SKM-1 (cell line): ENCODE data around the gene TBX1.
"Not testable (repeated sequence)": the region's sequence is repeated elsewhere in the genome, so short reads cannot be mapped to it uniquely, and the experiment has no call there.

Experiments used
- DNase-seq: peaks from one replicate; lab custom pipeline; 2025; ENCODE audit not compliant: unreplicated experiment; lab: John Stamatoyannopoulos, UW

The TBX1 gene

DNA sequence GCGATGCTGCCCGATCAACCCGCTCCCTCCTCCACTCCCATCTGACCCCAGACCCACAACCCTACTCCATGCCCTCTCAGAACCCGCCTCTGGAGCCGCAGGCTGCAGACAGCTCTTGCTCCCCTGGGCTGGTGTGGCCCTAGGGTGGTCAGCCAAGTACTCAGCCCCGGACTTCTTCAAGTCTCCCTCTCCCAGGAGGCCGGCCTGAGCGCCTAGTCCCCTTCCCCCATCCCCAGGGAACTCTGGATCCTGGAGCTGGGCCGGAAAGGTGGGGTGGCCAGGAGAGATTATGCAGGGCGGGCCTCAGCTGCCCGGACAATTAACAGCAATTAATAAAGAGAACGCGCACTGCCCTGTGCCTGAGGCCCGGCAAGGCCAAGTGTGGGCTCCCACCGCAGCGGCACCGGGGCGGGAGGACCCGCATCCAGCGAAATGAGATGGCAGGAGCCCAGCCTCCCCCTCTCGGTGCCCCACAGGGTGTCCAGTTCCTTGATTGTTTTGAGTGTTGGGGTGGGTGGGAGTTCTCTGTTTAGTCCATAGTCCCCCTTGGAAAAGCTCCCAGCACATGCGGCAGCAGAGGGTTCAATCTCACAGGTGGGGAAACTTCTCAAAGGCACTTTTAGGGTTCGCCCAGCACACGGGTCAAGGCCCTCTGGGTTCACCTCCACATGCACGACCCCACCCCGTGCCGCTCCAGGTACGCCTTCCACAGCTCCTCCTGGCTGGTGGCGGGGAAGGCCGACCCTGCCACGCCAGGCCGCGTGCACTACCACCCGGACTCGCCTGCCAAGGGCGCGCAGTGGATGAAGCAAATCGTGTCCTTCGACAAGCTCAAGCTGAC is 3.1 kb downstream of the TBX1 start:
- DNase-seq, result no peak

DNA sequence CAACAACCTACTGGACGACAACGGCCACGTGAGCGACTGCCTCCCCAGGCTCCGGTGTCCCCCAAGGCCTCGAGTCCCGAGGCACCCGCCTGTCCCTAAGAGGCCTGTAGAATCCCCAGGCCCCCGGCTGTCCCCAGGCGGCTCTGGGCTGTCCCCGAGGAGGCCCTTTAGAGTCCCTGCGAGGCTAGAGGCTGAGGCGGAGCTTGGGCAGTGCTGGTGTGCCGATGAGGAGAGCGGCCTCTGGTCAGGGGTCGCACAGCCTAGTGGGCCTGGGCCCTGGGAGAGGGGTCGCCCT is 3.7 kb downstream of the TBX1 start:
- DNase-seq, result no peak

DNA sequence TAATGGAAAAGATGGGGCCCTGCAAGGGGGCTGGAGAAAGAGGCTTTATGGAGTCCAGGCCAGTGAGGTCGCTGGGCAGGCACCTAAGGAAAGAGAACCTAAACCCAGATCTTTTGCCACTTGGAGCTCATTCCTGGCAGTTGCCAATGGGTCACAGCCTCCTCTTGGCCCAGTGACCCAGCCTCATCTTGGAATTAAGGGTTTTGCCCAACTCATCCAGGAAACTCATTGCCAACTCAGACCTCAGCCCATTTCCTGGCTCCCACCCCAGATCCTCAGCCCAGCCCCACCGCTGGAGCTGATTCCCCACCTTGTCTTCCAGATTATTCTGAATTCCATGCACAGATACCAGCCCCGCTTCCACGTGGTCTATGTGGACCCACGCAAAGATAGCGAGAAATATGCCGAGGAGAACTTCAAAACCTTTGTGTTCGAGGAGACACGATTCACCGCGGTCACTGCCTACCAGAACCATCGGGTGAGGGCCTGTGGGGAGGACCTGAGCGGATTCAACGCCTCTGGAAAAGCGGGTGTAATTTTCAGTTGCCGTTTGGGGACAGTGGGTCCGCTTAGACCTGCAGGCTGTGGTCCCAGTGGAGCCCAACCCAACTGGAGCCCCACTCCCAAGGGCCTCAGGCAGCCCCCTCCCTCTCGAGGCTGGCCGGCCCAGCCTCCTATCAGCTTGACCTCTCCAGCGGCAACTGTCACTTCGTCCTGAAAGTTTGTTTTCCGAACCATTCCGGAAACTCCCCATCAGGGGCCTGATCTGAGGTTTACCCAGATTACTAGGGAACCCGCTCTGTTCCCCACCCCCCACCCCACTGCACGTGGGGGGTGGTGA is 4.3 kb downstream of the TBX1 start:
- no peak for DNase-seq

DNA sequence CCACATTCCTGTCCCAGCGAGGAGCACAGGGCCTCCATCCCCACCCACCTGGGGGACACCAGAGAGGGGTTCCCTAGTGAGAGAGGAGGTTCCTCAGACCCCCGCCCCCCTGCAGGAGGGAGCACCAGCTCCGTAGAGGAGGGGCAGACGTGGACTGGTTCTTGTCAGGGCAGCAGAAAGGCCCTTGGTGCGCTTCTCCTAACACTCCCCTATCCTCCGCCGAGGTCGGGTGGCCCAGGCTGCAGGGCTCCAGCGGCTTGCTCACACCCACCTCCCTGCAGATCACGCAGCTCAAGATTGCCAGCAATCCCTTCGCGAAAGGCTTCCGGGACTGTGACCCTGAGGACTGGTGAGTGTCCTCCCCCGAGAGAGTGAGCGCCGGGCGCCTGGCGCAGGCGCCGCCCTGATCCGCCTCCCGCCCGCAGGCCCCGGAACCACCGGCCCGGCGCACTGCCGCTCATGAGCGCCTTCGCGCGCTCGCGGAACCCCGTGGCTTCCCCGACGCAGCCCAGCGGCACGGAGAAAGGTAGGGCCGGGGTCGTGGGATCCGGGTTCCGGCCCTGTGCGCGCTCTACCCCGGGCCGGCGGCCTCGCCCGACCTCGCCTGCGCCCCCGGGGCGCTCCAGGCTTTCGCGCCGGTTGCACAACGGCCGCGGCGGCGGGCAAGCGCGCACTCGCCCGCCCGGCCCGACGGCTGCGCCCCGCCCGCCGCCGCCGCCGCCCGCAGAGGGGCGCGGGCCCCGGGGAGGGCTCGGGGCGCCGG is 5.1 kb downstream of the TBX1 start:
- DNase-seq, result no peak

DNA sequence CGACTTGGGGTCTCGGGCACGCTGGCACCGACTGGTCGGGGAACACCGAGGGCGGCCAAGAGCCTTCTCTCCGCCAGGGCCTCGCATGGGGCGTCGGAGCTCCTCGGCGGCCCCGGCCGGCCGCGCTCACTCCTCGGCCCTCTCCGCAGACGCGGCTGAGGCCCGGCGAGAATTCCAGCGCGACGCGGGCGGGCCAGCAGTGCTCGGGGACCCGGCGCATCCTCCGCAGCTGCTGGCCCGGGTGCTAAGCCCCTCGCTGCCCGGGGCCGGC is 5.6 kb downstream of the TBX1 start:
- DNase-seq, result no peak

DNA sequence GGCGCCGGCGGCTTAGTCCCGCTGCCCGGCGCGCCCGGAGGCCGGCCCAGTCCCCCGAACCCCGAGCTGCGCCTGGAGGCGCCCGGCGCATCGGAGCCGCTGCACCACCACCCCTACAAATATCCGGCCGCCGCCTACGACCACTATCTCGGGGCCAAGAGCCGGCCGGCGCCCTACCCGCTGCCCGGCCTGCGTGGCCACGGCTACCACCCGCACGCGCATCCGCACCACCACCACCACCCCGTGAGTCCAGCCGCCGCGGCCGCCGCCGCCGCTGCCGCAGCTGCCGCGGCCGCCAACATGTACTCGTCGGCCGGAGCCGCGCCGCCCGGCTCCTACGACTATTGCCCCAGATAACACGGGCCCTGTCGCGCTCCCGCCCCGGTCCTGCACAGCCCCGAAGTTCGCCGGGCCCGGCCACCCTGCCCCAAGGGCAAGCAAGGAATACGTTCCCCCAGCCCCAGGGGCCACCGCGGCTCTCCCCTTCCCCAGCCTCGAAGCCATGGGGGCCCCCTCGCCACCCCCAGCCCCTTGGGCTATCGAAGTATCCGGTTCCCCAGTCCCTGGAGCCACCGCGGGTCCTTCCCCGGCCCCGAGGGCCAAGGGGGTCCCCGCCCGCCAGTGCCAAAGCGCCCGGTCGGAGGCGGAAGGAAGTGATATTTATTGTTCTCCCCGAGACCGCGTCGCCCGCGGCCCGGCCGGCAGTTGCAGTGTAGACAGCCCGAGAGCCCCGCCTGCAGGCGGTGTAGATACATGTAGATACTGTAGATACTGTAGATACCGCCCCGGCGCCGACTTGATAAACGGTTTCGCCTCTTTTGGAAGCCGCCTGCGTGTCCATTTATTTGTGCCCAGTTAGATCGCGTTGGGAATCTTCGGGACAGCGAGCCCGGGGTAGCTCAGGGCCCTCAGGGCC is 6.2 kb downstream of the TBX1 start:
- DNase-seq, result no peak

DNA sequence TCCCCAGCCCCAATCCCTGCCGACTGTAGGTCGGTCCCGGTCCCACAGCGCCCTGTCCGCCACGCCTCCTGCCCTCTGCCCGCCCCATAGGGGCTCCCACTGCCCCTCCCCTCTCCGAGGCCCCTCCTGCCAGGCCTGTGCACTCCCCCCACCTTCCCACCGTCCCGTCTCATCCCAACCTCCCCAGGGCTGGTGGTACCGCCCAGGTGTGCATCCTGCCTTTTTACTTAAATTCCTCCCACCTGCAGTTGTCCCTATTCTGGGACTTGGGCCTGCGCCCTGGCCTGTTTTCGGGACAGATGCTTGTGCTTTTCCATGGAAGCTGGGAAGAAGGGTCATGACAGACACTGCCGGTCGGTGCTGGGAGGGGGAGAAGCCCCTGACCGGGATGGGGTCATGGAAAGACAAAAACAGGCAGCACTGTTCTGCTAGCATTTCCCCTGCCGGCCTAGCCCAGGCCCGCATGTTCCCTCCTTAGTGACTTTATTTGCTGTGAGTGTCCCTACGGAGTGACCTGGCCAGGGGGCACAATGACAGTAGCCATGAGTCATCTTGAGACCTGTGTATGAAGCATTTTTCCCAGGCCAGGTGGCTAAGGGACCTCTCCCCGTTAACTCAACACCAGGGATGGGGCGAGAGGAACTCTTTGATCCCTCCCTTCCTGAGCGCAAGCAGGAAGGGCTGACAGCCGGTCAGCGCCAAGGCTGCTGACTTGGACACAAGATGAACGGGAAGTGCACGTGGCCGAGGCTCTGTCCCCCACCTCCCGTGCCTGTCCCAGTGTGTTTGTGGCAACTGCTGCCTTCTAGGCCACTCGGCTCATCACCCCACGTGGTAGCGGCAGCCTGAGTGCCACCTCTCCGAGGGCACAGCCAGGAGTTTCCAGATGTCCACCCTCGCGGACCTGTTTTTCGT is 7.1 kb downstream of the TBX1 start:
- DNase-seq, result no peak

DNA sequence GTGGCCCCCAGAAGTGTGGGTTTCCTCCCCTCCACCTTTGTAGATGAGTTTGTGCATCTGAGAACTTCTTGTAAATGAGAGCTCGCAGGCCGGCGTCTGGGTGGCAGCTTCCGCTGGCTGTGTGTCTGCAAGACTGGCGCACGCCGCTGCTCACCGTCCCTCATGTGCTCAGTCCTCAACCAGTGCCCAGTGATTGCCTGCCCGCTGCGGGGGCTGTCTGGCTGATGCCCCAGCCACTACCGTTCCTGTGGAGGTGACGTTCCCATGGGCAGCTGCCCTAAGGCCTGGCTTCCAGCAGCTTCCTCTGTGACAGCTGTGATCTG is 8.8 kb downstream of the TBX1 start:
- DNase-seq, result no peak

DNA sequence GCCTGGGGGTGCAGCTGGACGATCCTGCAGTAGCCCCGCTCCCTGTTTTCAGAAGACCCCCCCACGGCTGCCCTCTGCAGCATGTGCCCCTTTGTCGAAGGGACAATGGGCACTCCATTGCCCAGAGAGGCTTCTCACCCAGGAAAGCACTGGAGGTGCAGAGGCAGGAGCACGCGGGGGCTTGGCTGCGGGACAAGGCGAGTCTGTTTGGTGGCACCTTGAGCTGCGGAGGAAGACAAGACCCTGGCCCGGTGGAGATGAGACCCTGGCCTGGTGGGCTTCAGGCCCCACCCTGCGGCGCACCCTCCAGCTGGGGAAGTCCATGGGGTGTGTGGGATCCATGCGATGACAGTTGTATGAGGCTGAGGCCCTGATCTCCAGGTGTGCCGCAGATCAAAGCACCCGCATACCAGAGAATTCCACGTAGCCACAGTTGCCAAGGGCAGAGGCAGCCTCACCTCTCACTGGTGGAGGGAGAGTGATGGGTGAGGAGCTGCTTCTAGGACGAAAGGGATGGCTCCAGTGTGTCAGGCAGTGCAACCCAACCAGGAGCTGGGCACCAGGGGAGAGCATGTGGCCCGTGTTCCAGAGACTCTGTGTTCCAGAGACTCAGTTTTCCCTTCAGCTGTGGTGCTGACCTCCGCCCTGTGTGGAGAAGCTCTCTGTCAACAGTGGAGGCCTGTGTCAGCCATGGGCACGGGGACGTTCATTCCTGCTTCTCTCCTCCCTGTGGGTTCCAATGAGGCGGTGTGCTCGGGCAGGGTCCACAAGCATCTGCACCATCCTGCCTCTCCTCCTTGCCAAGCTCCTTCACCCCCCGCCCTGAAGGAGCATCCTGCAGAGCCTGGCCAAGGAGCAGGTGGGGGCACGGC is 10.0 kb downstream of the TBX1 start:
- no peak for DNase-seq

DNA sequence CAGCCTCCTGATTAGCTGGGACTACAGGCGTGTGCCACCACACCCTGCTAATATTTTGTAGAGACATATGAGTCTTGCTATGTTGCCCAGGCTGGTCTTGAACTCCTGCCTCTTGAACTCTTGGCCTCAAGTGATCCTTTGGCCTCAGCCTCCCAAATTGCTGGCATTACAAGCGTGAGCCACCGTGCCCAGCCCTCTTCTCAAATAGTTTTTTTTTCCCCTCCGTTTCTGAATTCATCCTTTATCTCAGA is 11.8 kb downstream of the TBX1 start:
- DNase-seq, result no peak

DNA sequence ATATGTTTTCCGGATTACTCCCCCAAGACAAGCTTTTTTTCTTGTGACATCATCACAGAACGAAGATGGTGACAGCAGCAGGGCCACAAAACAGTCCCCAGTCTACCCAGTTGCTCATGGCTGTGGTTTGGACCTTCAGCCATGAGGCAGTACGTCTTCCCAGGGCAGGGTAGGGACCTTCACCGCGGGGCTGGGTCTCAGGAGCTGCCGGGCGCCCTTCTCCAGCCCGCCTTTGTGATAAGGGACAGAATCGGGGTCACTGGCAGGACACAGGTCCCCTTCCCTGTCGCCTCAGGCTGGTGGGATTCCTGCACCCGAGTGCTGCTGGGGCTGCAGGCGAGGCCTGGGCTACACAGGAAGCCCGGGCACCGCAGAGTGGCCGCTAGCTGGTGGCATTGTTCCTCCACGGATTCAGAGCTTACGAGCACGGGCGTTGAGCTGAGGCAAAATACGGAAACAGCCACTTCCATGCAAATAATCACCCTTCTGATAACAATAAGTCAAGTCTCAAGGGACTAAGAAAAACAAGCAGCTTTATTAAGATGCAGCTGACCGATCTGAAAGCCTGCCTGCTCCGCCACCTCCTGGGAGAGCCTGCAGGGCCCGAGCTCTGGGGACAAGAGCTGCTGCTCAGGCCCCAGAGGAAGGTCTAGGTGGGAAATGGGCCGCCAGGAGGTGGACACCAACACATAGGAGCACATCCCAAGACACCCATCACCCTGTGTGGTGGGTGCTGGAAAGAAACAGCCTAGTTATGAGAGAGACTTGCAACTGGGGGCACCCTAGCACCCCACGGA is 12.3 kb downstream of the TBX1 start:
- no peak for DNase-seq

DNA sequence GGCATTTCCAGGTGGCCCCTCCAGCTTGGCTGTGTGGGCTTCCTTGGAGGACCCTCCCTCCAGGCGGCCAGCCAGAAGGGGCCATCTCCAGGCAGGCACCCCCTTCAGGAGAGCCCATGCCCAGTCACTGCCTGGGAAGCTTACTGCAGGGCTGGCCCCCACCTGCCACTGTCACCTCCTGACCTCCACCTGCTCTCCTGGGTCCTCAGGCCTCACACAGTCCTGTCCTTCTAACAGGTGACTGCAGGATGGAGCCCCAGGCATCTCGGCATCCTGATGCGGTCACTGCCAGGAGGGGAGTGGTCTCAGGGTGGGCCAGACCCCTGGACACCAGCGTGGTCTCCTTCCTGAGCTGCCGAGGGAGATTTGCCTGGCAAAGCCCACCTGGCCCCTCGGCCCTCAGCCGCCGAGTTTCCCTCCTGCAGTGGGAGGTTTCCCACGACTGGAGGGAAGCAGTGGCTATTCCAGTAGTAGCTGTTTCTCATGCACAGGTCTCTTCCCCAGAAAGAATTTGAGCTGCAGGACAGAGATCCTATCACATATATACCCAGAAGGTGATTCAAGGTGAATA is 13.0 kb downstream of the TBX1 start:
- no peak for DNase-seq

DNA sequence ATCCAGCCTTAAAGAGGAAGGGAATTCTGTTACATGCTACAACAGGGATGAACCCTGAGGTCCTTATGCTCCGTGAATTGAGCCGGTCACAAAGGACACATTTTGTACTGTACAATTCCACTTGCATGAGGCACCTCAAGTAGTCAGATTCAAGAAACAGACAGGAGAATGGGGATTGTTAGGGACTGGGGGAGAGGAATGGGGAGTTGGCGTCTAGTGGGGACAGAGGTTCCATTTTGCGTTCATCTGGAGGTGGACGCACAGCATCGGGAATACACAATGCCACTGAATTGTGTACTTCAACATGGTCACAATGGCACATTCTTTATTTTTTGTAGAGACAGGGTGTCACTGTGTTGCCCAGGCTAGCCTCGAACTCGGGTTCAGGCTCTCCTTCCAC is 14.1 kb downstream of the TBX1 start:
- DNase-seq, result no peak

DNA sequence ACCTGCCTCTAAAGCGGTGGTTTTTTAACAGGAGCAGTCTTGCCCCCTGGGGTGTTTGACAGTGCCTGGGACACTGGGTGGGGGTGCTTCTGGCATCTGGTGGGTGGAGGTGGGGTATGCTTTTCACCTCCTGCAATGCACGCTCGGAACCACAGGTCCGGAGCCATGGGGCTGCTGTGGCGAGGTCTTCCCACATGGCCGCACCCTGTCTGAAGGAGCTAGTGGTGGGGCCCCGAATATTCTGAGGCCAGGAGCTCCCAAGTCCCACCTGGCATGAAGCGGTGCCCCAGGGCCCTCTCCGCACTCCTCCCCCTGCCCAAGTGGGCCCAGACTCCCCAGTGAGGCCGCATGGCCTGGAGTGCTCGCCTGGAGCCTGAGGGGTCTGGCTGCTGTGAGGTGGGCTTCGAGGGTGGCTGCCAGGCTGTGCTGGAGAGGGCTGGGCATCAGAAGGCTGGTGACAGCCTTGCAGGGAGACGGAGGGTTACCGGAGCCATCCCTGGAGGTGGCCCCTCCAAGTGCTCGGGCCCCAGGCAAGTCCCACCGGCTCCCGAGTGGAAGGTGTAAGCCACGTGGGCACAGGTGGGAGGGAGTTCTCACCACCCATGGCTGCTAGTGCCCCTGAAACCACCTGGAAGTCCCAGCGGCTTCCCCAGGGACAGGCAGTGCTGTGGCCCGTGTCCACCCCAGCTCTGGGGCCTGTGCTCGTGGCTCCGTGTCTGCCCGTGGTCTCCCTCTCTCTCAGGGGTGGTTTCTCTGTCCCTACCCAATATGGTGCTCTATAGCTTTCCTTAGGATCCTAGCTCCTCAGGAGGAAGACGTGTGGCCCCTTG is 15.1 kb downstream of the TBX1 start:
- DNase-seq, result no peak

DNA sequence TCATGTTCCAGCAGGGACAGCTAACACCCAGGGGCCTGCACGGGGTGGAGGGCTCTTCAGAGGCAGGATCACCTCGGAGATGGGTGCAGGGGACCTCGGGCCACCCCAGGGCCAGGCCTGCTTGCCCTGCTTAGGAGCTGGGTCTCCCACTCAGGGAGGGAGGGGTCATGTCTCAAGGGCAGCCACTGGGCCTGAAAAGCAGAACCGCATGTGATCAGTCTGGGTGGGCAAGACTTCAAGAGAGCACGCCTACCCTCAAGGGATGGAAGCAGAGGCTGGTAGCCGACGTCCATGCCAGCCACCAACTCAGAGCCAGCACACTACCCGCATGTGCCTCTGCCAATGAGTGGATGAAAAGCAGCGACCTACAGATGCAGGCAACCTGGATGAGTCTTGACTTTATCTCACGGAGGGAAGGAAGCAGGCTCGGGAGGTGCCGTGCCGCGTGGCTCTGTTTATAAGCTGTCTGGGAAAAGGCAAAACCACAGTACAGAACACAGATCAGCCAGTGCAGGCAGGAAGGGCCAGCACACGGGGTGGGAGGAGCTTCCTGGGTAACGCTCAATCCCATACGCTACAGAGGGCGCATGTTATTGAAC is 16.0 kb downstream of the TBX1 start:
- no peak for DNase-seq

DNA sequence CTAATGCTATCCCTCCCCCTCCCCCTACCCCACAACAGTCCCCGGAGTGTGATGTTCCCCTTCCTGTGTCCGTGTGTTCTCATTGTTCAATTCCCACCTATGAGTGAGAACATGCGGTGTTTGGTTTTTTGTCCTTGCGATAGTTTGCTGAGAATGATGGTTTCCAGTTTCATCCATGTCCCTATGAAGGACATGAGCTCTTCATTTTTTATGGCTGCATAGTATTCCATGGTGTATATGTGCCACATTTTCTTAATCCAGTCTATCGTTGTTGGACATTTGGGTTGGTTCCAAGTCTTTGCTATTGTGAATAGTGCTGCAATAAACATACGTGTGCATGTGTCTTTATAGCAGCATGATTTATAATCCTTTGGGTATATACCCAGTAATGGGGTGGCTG is 16.6 kb downstream of the TBX1 start:
- DNase-seq, result not testable (repeated sequence)

DNA sequence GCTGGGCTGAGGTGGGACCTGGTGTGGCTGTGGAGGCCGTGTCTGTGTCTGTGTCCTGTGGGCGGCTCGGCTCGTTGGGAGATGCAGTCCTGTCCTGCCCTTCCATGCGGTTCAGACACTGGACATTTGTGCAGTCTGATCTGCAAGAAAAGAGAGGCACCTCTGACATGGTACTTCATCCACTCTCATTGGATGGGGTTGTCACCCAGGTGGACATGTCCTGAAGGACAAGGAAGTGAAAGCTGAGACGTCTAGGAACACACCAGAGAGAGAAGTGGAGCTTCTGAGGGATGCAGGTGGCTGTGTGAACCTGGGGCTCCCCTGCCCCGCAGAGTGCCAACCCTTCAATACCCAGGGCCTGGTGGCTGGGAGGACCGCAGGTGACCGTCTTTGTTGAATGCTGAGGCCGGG is 18.4 kb downstream of the TBX1 start:
- DNase-seq, result no peak
